Prostate gland (tissue), 2 donors: Measurements from ENCODE around the gene CYP46A1. TPM values are rescaled to one million over a fixed set of nuclear protein-coding genes. Genes with fewer than 3 reads are reported as not detected.

Experiments used
- DNase-seq: peaks from one replicate; pipeline ENCODE4 v3.0.0-alpha.2; 2019; ENCODE audit warnings: low spot score
- H3K27ac ChIP-seq, 2 donors: fragments of 200-600 bp; sonication (generic); 2 replicates each; pipeline ENCODE4 v1.5.1; 2017 to 2019
- H3K27me3 ChIP-seq: fragments of 200-600 bp; sonication (generic); replicated peaks from 2 replicates; pipeline ENCODE4 v1.5.1; 2019; ENCODE audit not compliant: insufficient read depth
- H3K36me3 ChIP-seq, 2 donors: fragments of 200-600 bp; sonication (generic); 1 replicate in 1 of 2; 2 replicates in 1 of 2; pipeline versions ENCODE4 v1.5.1 to v1.8.1; 2017 to 2019
- H3K4me1 ChIP-seq: fragments of 200-600 bp; sonication (generic); replicated peaks from 2 replicates; pipeline ENCODE4 v1.5.1; 2019
- H3K4me3 ChIP-seq, 2 donors: fragments of 200-600 bp; sonication (generic); 2 replicates each; pipeline ENCODE4 v1.5.1; 2017 to 2019
- H3K9me3 ChIP-seq: fragments of 200-600 bp; sonication (generic); 2 replicates; pipeline ENCODE4 v1.5.1; 2017
- CTCF ChIP-seq, 4 experiments: fragments of 200-600 bp in 2 of 4; fragments of 450-650 bp in 2 of 4; sonication (generic) in 2 of 4; IDR thresholded peaks; 1 replicate in 3 of 4; 2 replicates in 1 of 4; pipeline ENCODE4 v1.5.1; 2016 to 2019; ENCODE audit warnings: antibody characterized with exemption in 4 of 4, mild to moderate bottlenecking in 2 of 4, moderate library complexity in 2 of 4
- POLR2A ChIP-seq: fragments of 450-650 bp; IDR thresholded peaks from one replicate; pipeline ENCODE4 v1.6.1; 2016; ENCODE audit warnings: antibody characterized with exemption, mild to moderate bottlenecking
- POLR2AphosphoS5 ChIP-seq: sonication (generic); formaldehyde crosslinking; IDR thresholded peaks from one replicate; pipeline ENCODE4 v1.6.1; 2017; ENCODE audit warnings: antibody characterized with exemption
- WGBS: methylation state at CpG from one replicate; pipeline ENCODE4 v1.1.5; 2018; 5-methylcytosine and 5-hydroxymethylcytosine counted together
- intact Hi-C: fragments of 100-400 bp; cut with DNase I; formaldehyde crosslinking; loops from one replicate; pipeline ENCODE4 v1.14.2; 2022
- total RNA-seq, 2 donors: library from RNA; depleted of rRNA; stranded (reverse); fragments of >200 nt; gene quantifications; one replicate each; pipeline ENCODE4 v1.1.0, GENCODE V29; 2016

The CYP46A1 gene
- total RNA-seq, 2 donors from 2014 or later, result 0.46 to 6.5 TPM

- Histone ChIP-seq H3K36me3 (no peaks in the 10 kb centered on the region), H3K27me3 (no peaks in the 10 kb centered on the region), H3K27ac (no peak overlapping the region), H3K9me3 (no peaks in the 10 kb centered on the region), H3K4me1 (no peaks in the 10 kb centered on the region), H3K4me3 (no peak overlapping the region)
- DNase-seq, result no peak
- TF ChIP-seq POLR2A (no peak), POLR2AphosphoS5 (no peak), CTCF (IDR thresholded peaks at IDR 0.05) (no peak)
- intact Hi-C loops, result no loop called here
- 90% methylated on average over 16 of the region's 16 CpGs for WGBS
These were observed 44.3 kb downstream of the CYP46A1 start for GRCh38 chr14:99728231-99728920.

GRCh38 chr14:99728981-99729451 lies 44.9 kb downstream of the CYP46A1 start:
- DNase-seq, result no peak
- 75% methylated on average over 4 of the region's 4 CpGs for WGBS
- intact Hi-C loops, result no loop called here
- Histone ChIP-seq H3K27ac (no peak overlapping the region), H3K4me3 (no peak overlapping the region), H3K36me3 (no peaks in the 10 kb centered on the region), H3K4me1 (no peaks in the 10 kb centered on the region), H3K9me3 (no peaks in the 10 kb centered on the region), H3K27me3 (no peaks in the 10 kb centered on the region)
- TF ChIP-seq POLR2AphosphoS5 (no peak), POLR2A (no peak), CTCF (IDR thresholded peaks at IDR 0.05) (no peak)

GRCh38 chr14:99729991-99730875 lies 46.1 kb downstream of the CYP46A1 start:
- no peaks in the 10 kb centered on the region for H3K27me3 ChIP-seq
- intact Hi-C loops, result loop anchor here (1.0 to 5.0 kb wide), 2 partner anchors 62 to 155 kb away; partner anchors contain the start of gene EML1
- no peaks in the 10 kb centered on the region for H3K36me3 ChIP-seq
- peak; percentile 43 for DNase-seq
- peak overlapping the region; percentile 35 to 47 for H3K4me3 ChIP-seq
- H3K27ac ChIP-seq, result no peak overlapping the region
- no peaks in the 10 kb centered on the region for H3K9me3 ChIP-seq
- TF ChIP-seq POLR2A, result no peak
- TF ChIP-seq POLR2AphosphoS5, result no peak
- peak; percentile 71 to 88 (median 86) for TF ChIP-seq CTCF (IDR thresholded peaks at IDR 0.05)
- no peaks in the 10 kb centered on the region for H3K4me1 ChIP-seq
- 5% methylated on average over 58 of the region's 75 CpGs for WGBS

GRCh38 chr14:99730876-99731546 lies 46.9 kb downstream of the CYP46A1 start:
- Histone ChIP-seq H3K4me1 (no peaks in the 10 kb centered on the region), H3K36me3 (no peaks in the 10 kb centered on the region), H3K27ac (no peak overlapping the region), H3K27me3 (no peaks in the 10 kb centered on the region), H3K4me3 (no peak overlapping the region), H3K9me3 (no peaks in the 10 kb centered on the region)
- intact Hi-C loops, result loop anchor here (1.0 to 5.0 kb wide), 2 partner anchors 61 to 154 kb away; partner anchors contain the start of gene EML1
- WGBS, result 80% methylated on average over 13 of the region's 13 CpGs
- DNase-seq, result no peak
- no peak for TF ChIP-seq POLR2AphosphoS5
- TF ChIP-seq POLR2A, result no peak
- no peak for TF ChIP-seq CTCF (IDR thresholded peaks at IDR 0.05)
